Fibroblast of the aortic adventitia (primary cell): ENCODE measurements around the gene FBLN2. TPM values are rescaled to one million over a fixed set of nuclear protein-coding genes. Genes with fewer than 3 reads are reported as not detected.

ENCODE experiments used
- DNase-seq: peaks from one replicate; pipeline ENCODE4 v3.0.0-alpha.2; 2010; ENCODE audit warnings: low read depth
- H3K4me3 ChIP-seq: 2 replicates; pipeline ENCODE4 v1.5.1; 2011; ENCODE audit warnings: low read depth, mild to moderate bottlenecking, control low read depth, low read length, moderate library complexity
- total RNA-seq: library from RNA; depleted of rRNA; stranded (reverse); fragments of >200 nt; gene quantifications from 2 replicates; pipeline ENCODE4 v1.2.3, GENCODE V29; 2012; ENCODE audit warnings: low replicate concordance
- TF ChIP-seq, protein P1 (sequence below): IDR thresholded peaks from 2 replicates; pipeline ENCODE4 v1.5.1; 2011; ENCODE audit warnings: mild to moderate bottlenecking, low read length, control low read depth, inconsistent platforms; ENCODE audit not compliant: insufficient read depth

FBLN2 gene
- total RNA-seq, 1 donor: 452 TPM

DNA sequence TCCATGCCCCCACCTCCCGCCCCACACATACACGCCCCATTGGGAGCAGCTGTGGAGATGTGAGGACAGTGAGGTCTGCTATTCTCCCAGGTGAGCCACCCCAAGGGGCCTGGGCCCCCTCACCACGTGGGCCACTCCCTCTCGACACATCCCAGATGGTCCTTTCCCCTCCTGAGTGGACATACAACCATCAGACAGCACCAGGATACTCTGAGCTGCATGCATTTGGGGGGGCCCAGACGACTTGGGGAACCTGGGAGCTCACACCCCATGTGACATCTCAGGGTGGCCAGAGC, 17.5 kb downstream of the FBLN2 start:
- H3K4me3 ChIP-seq: no peak overlapping the region
- TF ChIP-seq, protein P1, sequence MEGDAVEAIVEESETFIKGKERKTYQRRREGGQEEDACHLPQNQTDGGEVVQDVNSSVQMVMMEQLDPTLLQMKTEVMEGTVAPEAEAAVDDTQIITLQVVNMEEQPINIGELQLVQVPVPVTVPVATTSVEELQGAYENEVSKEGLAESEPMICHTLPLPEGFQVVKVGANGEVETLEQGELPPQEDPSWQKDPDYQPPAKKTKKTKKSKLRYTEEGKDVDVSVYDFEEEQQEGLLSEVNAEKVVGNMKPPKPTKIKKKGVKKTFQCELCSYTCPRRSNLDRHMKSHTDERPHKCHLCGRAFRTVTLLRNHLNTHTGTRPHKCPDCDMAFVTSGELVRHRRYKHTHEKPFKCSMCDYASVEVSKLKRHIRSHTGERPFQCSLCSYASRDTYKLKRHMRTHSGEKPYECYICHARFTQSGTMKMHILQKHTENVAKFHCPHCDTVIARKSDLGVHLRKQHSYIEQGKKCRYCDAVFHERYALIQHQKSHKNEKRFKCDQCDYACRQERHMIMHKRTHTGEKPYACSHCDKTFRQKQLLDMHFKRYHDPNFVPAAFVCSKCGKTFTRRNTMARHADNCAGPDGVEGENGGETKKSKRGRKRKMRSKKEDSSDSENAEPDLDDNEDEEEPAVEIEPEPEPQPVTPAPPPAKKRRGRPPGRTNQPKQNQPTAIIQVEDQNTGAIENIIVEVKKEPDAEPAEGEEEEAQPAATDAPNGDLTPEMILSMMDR: no peak
- DNase-seq: no peak

DNA sequence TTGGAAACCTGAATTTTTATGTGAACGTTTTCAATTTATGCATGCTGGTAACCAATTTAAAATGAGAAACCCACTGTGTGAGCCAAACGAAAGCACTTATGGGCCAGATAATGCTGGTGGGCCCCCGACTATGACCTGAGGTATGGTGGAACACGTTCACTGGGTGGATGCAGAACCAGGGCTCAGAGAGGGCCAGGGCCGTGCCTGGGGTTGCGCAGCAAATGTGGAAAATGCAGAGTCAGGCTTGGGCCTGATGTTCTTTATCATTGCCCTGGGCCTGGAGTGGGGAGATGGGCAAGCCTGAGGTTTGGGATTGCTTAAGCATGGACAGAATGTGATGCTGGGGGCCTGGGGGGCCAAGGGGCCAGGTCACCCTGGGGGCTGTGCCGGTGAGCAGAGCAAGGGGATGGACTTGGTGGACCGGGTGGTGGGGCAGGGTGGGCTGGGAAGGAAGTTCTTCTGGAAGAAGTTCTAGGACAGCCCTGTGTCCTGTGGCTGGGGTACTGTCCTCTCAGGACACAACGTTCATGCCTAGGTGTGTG, 17.9 kb downstream of the FBLN2 start:
- H3K4me3 ChIP-seq: no peak overlapping the region
- TF ChIP-seq, protein P1: no peak
- DNase-seq: no peak

DNA sequence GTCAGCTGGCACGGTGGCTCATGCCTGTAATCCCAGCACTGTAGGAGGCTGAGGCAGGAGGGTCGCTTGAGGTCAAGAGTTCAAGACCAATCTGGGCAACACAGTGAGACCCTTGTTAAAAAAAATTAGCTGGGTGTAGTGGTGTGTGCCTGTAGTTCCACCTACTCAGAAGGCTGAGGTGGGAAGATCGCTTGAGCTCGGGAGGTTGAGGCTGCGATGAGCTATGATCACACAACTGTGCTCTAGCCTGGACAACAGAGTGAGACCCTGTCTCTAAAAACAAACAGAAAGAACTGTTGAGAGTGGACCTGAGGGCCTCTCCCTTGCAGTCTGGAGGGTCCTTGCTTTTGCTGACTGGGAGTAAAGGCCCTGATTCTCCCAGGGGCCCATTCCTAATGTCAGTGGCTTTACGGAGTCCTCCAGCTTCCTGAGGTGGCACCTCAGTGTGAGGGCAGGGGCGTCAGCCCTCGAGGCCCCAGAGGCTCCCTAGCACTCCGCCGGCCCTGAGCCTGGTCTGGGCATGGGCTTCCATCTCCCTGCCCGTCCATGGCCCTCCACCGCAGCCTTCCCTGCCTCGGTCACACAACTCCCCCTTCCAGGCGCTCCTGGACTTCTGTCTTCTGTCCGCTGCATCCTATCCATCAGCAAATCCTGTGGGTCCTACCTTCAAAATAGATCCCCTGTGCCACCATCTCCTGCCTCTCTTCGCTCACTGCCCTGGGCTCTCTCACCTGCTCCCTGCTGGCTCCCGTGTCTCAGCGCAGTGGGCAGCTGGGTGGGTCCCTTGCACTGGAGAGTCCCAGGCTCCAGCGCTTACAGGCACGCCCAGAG, 19.0 kb downstream of the FBLN2 start:
- no peak overlapping the region for H3K4me3 ChIP-seq
- TF ChIP-seq, protein P1: no peak
- no peak for DNase-seq

GRCh38 chr3:13568515-13569028, 19.6 kb downstream of the FBLN2 start:
- TF ChIP-seq, protein P1: no peak

GRCh38 chr3:13569201-13569600, 20.3 kb downstream of the FBLN2 start:
- TF ChIP-seq, protein P1: no peak
- no peak for DNase-seq
- peak overlapping the region; percentile 28 for H3K4me3 ChIP-seq

More at GRCh38 chr3:13568515-13569028, 19.6 kb downstream of the FBLN2 start:
- DNase-seq: no peak
- no peak overlapping the region for H3K4me3 ChIP-seq

- TF ChIP-seq, protein P1: no peak
- peak overlapping the region; percentile 28 for H3K4me3 ChIP-seq
- DNase-seq: peak; percentile 66
Observed at GRCh38 chr3:13569641-13570390, 20.9 kb downstream of the FBLN2 start.
